Activated CD8-positive, alpha-beta T cell treated with anti-CD3 and anti-CD28 coated beads, Interleukin-2, amount 10 ng/mL, durations not matched to agents 7 days and 5 days (primary cell): Measurements from ENCODE around the gene KDF1. TPM values are rescaled to one million over a fixed set of nuclear protein-coding genes. Genes with fewer than 3 reads are reported as not detected.

Experiments used
- ATAC-seq: fragments of 150-1000 bp; cut with Tn5 transposase; one replicate; pipeline ENCODE4 v1.10.0; 2021; ENCODE audit warnings: moderate library complexity
- CTCF ChIA-PET: fragments of 350-600 bp; sonication (Branson Sonifier 250); formaldehyde crosslinking; loops from one replicate; lab custom pipeline; 2021; ENCODE audit warnings: antibody characterized with exemption; lab: Charles Lee
- POLR2A ChIA-PET: fragments of 350-600 bp; sonication (Branson Sonifier 250); formaldehyde crosslinking; loops from one replicate; lab custom pipeline; 2021; ENCODE audit warnings: antibody characterized with exemption; lab: Charles Lee
- DNase-seq: peaks from one replicate; pipeline ENCODE4 v3.0.0-alpha.2; 2020
- H3K27ac Mint-ChIP-seq: one replicate; pipeline ENCODE4 v1.8.0; 2021; ENCODE audit warnings: mild to moderate bottlenecking, mixed read lengths
- H3K27me3 Mint-ChIP-seq: one replicate; pipeline ENCODE4 v1.8.0; 2021; ENCODE audit warnings: low read depth, mixed read lengths
- H3K36me3 Mint-ChIP-seq: one replicate; pipeline ENCODE4 v1.8.0; 2021; ENCODE audit warnings: low read depth, mixed read lengths
- H3K4me1 Mint-ChIP-seq: one replicate; pipeline ENCODE4 v1.8.0; 2021; ENCODE audit warnings: low read depth, mixed read lengths
- H3K4me3 Mint-ChIP-seq: one replicate; pipeline ENCODE4 v1.8.0; 2021; ENCODE audit warnings: mild to moderate bottlenecking, mixed read lengths
- H3K9me3 Mint-ChIP-seq: one replicate; pipeline ENCODE4 v1.8.0; 2022; ENCODE audit warnings: mixed read lengths; ENCODE audit not compliant: insufficient read depth
- total RNA-seq, 2 experiments: library from RNA; stranded (reverse); gene quantifications; one replicate each; pipeline ENCODE4 v1.2.3, GENCODE V29; 2021

The KDF1 gene
- total RNA-seq, result not detected

DNA sequence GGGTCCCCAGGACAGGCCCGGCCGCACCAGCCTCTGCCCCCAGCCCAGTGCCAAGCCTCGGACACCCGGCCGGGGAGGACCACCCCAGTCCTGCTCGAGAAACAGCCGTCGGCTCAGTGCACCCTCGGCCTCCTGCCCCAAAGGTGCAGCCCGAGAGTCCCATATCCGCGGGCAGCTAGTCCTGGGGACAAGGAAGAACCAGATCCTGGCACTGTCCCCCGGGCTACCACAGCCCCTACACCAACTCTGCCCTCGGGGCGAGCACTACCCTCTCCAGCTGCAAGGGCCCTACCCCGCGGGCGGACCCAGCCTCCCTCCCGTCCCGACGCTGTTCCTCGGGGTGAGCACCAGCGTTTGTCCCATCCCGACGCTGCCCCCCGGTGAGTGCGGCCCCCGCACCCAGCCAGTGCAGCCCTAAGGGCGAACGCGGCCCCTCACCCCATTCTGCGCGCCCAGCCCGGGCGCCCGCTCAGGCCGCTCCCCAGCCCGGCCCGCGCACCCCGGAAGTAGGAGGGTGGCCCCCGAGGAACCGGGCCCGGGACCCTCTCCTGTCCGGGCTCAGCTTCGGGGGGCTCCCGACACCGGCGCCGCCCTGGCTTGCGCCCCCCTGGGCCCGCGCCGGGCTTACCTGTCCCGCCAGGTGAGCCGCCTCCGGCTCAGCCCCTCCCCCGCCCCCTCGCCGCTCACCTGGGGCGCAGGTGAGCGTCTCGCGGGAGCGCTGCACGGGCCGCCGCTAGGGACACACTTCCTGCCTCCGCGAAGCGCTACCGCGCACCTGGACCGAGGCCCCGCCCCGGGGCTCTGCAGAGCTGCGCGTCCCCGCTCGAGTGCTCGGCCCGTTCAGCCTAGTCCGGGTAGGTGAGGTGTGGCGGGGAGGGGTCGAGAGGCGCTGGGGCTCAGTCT lies at the start of gene KDF1:
Gene KDF1, minus strand, starts transcription at position 747 of the 903 bp plus-strand sequence. CDS start 8,088 bp downstream, outside the sequence.
- peaks cover 11% of the 10 kb centered on the region for H3K4me1 Mint-ChIP-seq
- no peak within 1 kb of the TSS for H3K27ac Mint-ChIP-seq
- H3K27me3 Mint-ChIP-seq, result peaks cover 51% of the 10 kb centered on the region
- ATAC-seq, result peak; percentile 72
- POLR2A ChIA-PET, result no interaction called here
- CTCF ChIA-PET, result interaction anchor here (0.9 kb wide), 1 partner anchor 9 kb away, joined by 3 read pairs; no protein-coding TSS in a partner anchor
- peaks cover 2% of the 10 kb centered on the region for H3K36me3 Mint-ChIP-seq
- H3K4me3 Mint-ChIP-seq, result peak within 1 kb of the TSS; percentile 44
- H3K9me3 Mint-ChIP-seq, result no peaks in the 10 kb centered on the region
- DNase-seq, result peak; percentile 43

DNA sequence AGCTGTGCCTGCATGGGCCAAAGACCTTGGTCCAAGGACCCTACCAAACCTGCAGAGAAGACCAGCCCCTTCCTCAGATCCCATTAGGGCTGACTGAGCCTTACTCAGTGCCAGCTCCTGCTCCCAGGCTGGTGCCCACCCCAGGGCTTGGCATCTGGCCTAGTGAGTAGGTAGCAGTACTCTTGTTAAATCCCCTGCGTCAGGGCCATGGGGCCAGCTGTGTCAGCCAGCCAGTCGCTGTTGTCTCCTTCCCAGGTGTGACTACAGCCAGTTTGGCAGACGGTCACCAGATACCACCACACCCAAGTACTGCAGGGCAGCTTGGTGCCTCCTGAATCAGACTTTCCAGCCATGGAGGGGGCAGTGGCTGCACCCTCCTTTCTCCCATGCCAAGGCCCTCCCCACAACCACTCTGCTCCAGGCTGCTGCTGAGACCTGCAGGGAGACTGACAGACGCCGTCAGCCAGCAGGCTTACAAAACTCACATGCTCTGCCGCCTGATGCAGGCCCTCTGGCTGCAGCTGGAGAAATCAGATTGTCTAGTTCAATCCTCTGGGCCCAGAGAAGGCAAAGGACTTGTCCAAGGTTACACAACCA lies 49.4 kb upstream of the KDF1 start:
- CTCF ChIA-PET, result interaction anchor here (1.7 to 2.7 kb wide), 3 partner anchors 12 to 35 kb away, joined by 5 to 17 read pairs (median 5); no protein-coding TSS in a partner anchor
- H3K4me3 Mint-ChIP-seq, result no peak overlapping the region
- ATAC-seq, result no peak
- POLR2A ChIA-PET, result no interaction called here
- peaks cover 8% of the 10 kb centered on the region for H3K4me1 Mint-ChIP-seq
- H3K9me3 Mint-ChIP-seq, result no peaks in the 10 kb centered on the region
- no peaks in the 10 kb centered on the region for H3K36me3 Mint-ChIP-seq
- no peak for DNase-seq
- H3K27me3 Mint-ChIP-seq, result peaks cover 21% of the 10 kb centered on the region
- no peak overlapping the region for H3K27ac Mint-ChIP-seq

- DNase-seq (no peak), ATAC-seq (no peak)
- no peak overlapping the region for H3K27ac Mint-ChIP-seq
- POLR2A ChIA-PET, result no interaction called here
- no peak overlapping the region for H3K4me3 Mint-ChIP-seq
- peaks cover 6% of the 10 kb centered on the region for H3K4me1 Mint-ChIP-seq
- CTCF ChIA-PET, result interaction anchor here (1.1 to 2.7 kb wide), 3 partner anchors 11 to 38 kb away, joined by 3 to 17 read pairs (median 5); no protein-coding TSS in a partner anchor
- H3K9me3 Mint-ChIP-seq, result no peaks in the 10 kb centered on the region
- H3K36me3 Mint-ChIP-seq, result no peaks in the 10 kb centered on the region
- H3K27me3 Mint-ChIP-seq, result peaks cover 19% of the 10 kb centered on the region
These were observed 47.8 kb upstream of the KDF1 start for GRCh38 chr1:27007909-27008582.

DNA sequence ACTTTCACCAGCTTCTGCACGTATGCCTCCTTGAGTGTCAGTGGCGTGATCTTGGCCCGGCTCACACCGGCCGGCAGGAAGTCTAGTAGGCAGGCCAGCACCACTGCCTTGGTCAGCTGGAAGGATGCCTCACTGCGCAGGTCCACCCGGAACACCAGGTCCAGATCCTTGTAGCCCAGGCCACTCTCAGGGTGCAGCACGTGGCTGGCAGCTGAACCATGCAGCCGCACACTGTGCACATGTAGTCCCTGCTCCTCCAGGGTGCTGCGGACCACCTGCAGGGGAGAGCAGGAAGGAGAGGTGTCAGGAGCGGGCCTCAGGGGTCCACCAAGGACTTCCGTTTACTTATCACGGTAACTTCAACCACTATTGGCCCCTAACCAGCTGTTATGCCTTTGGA lies 46.4 kb upstream of the KDF1 start:
- H3K4me3 Mint-ChIP-seq, result no peak overlapping the region
- H3K36me3 Mint-ChIP-seq, result no peaks in the 10 kb centered on the region
- no peak for DNase-seq
- H3K9me3 Mint-ChIP-seq, result no peaks in the 10 kb centered on the region
- peaks cover 22% of the 10 kb centered on the region for H3K27me3 Mint-ChIP-seq
- POLR2A ChIA-PET, result interaction anchor here (0.6 kb wide), 1 partner anchor 83 kb away, joined by 3 read pairs; no protein-coding TSS in a partner anchor
- no peaks in the 10 kb centered on the region for H3K4me1 Mint-ChIP-seq
- no peak overlapping the region for H3K27ac Mint-ChIP-seq
- CTCF ChIA-PET, result no interaction called here
- no peak for ATAC-seq

DNA sequence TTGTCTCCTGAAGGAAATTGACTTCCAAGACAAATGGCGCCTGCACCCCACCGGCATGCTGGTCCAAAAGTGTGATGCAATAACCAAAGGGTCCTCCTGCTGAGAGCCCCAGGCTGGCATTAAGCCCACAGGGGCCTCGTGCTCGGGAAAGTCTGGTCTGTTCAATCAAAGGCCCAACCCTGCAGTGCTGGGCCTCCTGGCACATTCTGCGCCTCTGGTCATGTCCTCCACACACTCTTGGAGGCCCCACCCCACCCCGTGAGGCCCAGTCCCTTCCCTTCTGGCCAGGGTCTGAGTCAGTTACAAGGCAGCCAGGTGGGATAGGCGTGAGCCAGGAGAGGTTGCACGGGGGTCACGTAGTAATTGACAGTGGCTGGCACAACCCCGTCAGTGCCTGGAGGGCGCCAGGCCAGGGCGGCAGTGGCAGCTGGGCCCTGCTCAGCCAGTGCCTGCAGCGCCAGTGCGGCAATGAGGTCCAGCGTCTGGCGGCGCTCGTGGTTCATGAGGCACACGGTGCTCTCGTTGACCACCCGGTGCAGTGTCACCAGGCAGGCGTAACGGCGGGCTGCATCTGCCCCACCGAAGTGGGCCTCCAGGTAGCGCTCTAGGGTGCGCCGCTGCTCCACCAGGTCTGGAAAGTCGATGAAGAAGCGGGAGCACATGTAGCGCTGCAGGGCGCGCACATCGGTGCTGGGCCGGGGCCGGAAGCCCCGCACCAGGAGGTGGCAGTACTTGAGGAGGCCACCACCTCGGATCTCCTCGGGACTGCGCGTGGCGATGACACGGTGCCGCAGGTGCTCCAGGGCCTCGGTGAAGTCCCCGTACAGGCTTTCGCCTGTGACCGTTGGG lies 45.6 kb upstream of the KDF1 start:
- Mint-ChIP-seq H3K9me3 (no peaks in the 10 kb centered on the region), H3K4me1 (no peaks in the 10 kb centered on the region), H3K27me3 (peaks cover 21% of the 10 kb centered on the region), H3K4me3 (no peak overlapping the region), H3K36me3 (no peaks in the 10 kb centered on the region), H3K27ac (no peak overlapping the region)
- no peak for DNase-seq
- no peak for ATAC-seq
- ChIA-PET POLR2A (no interaction called here), CTCF (no interaction called here)

DNA sequence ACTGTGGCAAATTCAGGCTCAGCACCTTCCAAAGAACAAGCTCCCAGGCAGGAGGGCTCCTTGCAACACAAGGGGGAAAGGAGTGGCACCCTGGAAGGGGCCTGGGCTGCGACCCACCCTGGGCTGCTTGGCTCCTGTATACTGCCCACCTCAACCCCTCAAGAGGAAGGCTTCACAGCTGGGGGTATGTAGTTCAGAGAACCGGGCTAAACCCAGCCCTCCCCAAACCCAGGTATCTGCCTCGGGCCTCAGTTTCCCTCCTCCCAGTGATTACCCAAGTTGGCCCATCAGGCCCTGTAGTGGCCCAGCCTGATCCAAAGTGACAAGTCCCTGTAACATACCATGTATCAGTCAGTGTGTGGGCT lies 44.9 kb upstream of the KDF1 start:
- H3K4me1 Mint-ChIP-seq, result no peaks in the 10 kb centered on the region
- no peak for ATAC-seq
- H3K27ac Mint-ChIP-seq, result no peak overlapping the region
- no peak for DNase-seq
- H3K27me3 Mint-ChIP-seq, result peaks cover 16% of the 10 kb centered on the region
- no peak overlapping the region for H3K4me3 Mint-ChIP-seq
- H3K9me3 Mint-ChIP-seq, result no peaks in the 10 kb centered on the region
- ChIA-PET POLR2A (no interaction called here), CTCF (no interaction called here)
- no peaks in the 10 kb centered on the region for H3K36me3 Mint-ChIP-seq

DNA sequence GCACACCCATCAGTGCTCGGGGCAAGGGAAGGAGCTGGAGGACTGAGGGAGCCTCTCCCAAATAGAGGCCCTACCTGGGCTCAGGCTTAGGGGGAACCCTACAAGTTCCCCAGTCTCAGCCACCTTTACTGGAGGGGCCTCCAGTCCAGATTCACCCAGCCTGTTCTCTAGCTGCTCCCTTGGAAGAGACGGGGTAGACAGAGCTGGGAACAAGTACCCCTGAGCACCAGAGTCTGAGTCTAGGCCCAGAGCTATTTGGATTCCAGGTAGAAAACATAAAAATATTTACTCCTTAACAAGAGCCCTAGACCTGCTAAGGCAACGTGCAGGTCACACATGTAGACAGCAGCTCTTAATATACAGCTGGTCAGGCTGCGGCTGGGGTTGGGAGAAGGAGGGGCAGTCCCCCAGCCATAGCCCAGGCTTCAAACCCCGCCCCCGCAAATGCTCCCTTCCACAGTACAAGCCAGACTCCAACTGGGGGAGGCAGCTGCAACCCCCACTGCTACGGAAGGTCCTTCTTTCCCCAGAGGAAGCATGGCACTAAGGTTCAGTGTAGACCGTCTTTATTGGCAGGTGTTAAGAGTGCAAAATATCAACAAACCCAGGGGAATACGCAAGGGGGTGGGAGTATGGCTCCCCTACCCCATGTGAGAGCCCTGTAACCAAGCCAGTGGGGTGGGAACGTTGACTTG lies 44.4 kb upstream of the KDF1 start:
- no peaks in the 10 kb centered on the region for H3K4me1 Mint-ChIP-seq
- DNase-seq, result no peak
- H3K27me3 Mint-ChIP-seq, result peaks cover 13% of the 10 kb centered on the region
- CTCF ChIA-PET, result no interaction called here
- H3K4me3 Mint-ChIP-seq, result no peak overlapping the region
- POLR2A ChIA-PET, result no interaction called here
- H3K36me3 Mint-ChIP-seq, result no peaks in the 10 kb centered on the region
- H3K9me3 Mint-ChIP-seq, result no peaks in the 10 kb centered on the region
- H3K27ac Mint-ChIP-seq, result no peak overlapping the region
- ATAC-seq, result no peak

DNA sequence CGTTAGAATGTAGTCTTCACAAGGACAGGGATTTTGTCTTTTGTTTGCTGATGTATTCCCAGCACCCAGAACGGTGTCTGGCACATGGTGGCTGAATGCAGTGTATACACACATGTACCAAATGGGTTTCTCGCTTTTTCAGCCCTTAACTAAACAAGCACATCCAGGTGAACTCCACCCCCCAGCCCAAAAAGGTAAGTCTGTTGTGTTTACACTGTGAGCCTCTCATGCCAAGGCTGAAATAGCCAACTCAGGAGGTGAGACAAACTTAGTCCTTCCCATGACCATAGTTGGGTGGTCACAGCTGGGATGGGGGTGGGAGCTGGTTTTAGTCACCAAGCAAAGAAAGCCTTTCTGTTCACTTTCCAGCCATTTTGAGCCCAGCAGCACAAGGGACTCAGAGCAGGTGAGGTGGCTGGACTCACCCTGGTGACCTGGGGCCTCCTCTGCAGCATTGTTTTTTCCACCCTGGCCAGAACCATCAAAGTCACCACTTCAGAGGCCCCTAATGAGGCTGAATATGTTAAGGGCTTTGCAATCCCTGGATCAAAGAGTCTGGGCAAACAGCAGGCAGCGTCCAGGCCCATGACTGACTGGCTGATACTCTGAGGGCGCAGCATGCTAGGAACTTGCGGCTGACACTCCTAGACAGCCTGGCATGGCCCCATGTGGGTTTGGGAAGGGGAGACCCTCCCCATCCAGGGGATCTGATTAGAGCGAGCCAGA lies 43.6 kb upstream of the KDF1 start:
- H3K36me3 Mint-ChIP-seq, result no peaks in the 10 kb centered on the region
- ChIA-PET CTCF (no interaction called here), POLR2A (no interaction called here)
- no peak overlapping the region for H3K4me3 Mint-ChIP-seq
- H3K27me3 Mint-ChIP-seq, result peaks cover 13% of the 10 kb centered on the region
- ATAC-seq (no peak), DNase-seq (no peak)
- no peaks in the 10 kb centered on the region for H3K4me1 Mint-ChIP-seq
- H3K9me3 Mint-ChIP-seq, result no peaks in the 10 kb centered on the region
- no peak overlapping the region for H3K27ac Mint-ChIP-seq

DNA sequence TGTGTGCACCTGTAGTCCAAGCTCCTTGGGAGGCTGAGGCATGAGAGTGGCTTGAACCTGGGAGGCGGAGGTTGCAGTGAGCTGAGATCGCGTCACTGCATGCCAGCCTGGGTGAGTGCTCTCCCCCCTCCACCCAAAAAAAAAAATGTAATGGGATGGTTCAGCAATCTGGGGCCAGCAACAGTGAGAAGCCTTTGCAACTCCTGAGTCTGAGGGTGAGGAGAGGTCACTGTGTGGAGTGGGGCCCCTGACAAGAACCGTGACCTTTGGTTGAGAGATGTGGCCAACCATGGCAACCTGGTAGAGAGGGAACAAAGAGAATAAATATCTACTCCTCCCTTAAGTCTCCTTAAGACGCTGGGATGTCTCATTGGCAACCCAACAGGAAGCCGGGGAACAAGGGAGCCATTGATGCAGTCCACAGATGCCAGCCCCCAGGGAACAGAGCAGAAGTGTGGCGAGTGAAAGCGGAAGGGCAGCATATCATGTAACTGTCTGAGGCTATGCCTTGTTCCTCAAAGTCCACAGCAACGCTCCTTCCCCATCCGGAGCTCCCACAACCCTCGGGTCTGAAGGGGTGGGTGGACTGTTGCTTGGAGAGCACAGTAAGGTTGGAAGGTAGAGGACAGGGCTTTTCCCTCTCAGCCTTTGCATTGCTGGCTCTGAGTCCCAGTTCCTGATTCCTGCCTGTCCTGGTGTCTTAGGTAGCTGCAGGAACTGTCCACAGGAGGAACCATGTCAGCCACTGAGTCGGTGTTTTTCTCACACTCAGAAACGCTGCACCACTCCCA lies 41.5 kb upstream of the KDF1 start:
- Mint-ChIP-seq H3K4me1 (peaks cover 7% of the 10 kb centered on the region), H3K27ac (no peak overlapping the region), H3K36me3 (no peaks in the 10 kb centered on the region), H3K9me3 (no peaks in the 10 kb centered on the region), H3K27me3 (peaks cover 16% of the 10 kb centered on the region), H3K4me3 (no peak overlapping the region)
- ChIA-PET POLR2A (no interaction called here), CTCF (interaction anchor here (0.9 kb wide), 1 partner anchor 43 kb away, joined by 3 read pairs; no protein-coding TSS in a partner anchor)
- ATAC-seq (no peak), DNase-seq (no peak)
